NCI-H128 (cell line): ENCODE results near the gene BAIAP2.

Experiments
- DNase-seq: peaks from one replicate; lab custom pipeline; 2025; ENCODE audit not compliant: unreplicated experiment; lab: John Stamatoyannopoulos, UW

Gene BAIAP2

DNA sequence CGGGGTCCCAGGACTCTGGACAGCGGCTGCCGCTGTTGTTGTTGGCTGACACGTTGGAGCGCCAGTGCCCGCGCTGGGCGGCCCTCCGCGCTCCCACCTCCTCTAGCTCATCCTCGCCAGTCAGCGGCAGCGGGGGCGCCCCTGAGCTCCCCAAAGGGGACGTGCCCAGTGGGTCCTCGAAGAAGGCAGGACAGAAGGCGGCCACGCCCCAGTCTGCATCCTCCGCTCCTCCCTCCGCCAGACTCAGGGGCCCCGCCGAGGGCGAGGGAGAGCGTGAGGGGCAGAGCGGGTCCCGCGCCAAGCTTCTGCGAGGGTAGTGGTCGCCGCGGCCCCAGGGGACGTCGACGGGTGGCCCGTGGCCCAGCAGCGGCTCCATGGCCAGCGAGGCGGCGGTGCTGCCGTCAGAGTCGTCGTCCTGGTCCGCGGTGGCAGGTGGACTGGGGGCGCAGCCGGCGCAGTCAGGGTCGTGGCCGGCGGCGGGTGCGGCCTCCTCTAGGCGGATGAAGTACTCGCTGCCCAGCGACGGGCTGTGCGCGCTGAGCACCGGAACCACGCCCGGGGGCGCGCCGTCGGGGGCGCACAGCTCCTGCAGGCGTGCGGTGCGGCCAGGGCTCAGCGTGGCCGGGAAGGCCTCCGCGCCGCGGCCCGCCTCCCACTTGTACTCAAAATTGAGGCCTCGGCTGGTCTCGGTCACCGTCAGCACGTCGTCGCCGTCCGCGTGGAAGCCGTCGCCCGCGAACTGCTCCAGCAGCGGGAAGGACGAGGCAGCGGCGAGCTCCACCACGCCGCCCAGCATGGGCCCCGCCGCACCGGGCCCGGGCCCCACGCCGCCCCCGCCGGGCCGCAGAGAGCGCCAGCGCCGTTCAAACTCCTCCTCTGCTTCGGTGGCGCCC, 87.1 kb downstream of the BAIAP2 start:
- no peak for DNase-seq

DNA sequence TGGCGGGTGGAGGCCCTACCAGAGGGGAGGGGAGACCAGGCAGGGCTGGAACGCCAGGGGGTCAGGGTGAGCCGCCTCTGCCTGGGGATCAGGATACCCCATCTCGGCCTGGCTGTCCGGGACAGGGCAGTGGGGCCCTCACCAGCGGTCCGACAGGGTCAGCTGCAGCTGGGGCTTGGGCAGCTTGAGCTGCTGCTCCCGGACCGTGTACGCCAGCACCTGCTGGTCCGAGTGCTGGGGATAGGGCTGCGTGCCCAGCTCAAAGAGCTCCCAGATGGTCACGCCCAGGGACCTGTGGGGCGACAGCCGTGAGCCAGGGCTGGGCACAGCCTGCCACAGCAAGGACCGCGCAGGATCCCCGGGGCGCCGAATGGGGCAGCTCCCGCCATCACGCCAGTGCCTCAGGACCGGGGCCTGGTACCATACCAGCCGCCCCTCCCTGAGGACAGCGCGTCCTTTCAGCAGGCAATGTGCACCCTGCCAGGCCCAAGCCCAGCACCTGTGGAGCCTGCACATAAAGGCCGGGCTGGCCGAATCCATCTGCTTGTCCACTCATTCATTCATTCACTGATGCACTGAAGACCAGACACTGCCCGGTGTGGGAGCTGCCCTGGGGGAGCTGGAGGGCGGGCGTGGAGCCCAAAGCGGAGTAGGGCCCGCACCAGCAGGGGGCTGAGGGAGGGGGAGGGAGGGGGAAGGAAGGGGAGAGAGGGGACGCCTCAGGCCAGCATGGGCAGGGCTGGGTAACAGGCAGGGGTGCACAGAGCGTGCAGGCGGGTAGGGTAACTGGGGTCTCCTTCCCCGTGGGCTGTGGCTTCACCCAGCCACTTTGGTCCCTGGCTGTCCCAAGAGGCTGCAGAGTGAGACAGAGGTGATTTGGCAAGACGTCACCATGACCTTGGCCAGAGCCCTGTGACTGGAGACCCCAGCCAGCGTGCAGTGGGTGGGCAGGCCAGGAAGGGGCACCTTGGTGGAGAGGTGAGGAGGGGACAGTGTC, 88.4 kb downstream of the BAIAP2 start:
- DNase-seq: no peak

DNA sequence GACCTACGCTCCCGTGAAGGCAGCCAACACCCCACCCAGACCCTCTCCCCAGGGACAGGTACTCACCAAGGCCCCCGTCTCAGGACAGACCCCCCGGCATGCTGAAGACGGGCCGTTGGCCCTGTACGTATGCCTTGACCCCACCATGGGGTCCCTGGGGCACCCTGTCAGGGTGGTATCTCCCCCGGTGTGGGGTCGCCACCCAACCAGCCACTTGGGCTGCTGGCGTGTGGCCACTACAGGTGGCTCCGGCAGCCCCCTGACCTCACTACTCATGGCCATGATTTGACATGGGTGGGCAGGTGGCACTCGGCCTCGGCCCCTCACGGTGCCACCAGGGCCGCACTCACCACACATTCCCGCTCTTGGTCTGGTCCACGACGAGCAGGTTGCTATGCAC, 89.4 kb downstream of the BAIAP2 start:
- no peak for DNase-seq

DNA sequence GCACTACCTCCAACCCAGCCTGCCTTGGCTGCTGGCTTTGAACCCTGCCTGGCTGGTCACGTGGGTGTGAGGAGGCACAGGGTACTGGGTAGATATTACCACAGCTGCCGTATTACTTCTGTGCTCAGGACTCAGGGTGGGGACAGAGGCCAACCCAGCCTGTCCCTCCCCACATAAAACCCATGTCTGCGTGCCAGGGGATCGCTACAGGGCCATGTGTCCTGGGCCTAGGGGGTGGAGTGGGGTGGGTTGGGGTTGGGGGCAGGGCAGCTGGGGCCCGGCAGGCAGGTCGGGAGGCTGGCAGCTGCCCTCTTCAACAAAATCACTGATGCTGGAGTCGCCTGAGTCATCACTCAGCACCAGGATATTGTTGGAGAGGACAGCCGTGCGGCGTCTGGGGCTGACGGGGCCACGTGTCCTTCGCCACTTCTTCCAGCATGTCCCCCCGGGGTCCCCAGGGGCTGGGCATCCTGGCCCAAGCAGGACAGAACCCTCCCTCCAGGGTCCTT, 90.7 kb downstream of the BAIAP2 start:
- DNase-seq: no peak

DNA sequence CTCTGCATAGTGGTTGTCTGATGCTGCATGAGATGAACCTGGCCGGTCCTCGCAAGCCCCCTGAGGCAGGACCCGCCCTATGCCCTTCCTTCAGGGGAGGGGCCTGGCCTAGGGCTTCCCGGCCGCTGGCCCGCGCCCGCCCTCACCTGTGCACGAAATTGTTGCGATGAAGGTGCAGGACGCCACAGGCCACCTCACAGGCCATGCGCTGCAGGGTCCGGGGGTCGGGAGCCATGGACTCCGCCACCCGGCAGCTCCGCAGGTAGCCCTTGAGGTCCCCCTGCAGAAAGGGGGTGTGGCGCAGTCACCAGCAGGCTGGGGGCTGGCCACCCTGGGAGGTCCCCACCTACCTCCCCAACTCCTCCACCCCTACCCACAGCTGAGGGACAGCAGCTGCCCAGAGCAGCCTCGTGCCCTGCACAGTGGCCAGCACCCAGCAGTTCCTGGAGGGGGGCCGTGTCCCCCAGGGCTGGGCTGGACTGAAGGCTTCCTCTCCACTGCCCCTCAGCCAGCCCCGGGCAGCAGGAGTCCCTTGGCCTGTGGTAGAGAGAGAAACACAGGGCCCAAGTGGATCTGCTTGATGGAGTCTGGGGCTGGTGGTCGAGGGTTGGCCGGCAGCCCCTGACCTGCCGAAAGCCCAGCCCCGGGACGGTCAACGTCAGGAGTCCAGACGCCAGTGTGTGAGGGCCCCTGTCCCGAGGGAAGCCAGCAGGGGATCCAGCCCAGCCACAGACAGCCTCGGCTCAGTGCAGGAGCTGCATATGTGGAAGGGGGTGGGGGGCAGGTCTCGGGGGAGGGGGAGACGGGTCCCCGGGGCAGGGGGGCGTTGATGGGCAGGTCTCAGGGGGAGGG, 91.6 kb downstream of the BAIAP2 start:
- no peak for DNase-seq

DNA sequence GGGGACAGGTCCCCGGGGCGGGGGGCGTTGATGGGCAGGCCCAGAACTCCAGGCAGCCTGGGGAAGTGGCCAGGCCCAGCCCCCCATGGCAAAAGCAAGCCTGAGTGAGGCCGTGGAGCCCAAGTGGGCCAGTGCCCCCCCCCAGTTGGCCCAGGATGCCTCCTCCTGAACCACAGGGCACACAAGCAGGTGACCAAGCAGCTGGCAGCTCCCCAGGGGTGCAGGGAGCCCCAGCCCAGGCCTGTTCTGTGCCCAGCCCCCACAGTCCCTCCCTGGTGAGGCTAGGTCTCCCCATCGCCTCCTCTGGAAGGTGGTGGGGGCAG, 92.1 kb downstream of the BAIAP2 start:
- DNase-seq: no peak

DNA sequence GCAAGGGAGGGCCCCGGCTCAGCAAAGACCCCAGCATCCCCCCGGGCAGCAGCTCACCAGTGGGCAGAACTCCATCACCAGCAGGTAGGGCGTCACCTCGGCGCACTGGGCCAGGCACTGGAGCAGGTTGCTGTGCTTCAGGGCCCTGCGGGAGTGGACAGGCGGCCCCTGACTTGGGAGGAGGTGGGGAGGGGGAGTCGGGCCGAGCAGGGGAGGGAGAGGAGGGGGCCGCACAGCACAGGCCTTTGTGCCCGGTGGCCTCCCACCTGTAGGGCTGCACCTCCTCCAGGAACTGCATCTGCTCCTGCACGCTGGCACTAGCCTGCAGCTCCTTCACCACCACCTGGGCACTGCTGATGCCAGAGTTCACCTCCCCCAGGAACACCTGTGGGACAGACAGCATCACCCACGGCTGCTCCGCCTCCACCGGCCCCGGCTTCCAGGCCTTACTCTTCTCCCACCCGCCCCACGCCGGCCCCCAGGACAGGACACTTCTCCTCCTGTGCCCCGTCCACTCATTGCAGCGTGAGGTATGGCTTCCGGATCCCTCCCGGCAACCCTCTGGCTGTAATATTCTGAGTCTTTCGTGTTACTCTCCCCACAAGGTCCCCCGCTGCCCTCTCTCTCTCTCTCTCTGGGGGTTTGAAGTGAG, 92.7 kb downstream of the BAIAP2 start:
- DNase-seq: no peak

DNA sequence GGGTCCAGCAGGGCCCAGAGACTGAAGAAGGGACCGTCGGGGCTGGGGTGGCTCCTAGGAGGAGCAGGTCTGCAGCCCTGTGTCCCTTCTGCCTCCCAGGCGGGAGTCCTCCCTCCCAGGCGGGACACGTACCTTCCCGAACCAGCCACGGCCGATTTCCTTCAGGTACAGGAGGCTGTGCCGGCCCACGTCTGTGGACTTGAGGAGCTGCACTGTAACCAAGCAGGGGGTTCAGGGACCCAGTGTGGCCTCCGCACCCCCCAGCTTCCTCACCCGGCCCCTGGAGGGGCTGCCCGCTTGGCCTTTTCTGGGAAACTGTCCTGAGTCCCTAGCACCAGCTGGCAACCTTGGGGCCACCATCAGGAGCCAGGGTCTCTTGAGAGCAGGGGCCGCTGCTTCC, 93.4 kb downstream of the BAIAP2 start:
- DNase-seq: no peak

DNA sequence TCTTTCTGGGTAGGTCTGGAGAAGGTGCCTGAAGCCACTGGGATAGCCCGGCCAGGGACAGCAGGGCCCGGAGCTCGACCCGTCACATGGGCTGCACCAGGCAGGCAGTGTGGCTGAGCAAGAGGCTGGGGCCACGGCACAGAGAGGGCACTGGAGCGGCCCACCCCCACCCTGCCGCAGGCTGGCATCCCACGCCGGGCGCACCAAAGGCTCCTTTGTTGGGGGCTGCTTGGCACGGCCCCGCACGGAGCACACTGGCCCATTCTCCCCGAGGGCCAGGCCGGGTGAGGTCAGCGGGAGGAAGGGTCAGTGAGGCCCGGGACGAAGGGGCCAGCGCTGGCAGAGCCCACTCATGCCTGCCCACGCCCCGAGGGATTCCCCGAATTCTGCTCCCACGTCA, 93.8 kb downstream of the BAIAP2 start:
- no peak for DNase-seq

DNA sequence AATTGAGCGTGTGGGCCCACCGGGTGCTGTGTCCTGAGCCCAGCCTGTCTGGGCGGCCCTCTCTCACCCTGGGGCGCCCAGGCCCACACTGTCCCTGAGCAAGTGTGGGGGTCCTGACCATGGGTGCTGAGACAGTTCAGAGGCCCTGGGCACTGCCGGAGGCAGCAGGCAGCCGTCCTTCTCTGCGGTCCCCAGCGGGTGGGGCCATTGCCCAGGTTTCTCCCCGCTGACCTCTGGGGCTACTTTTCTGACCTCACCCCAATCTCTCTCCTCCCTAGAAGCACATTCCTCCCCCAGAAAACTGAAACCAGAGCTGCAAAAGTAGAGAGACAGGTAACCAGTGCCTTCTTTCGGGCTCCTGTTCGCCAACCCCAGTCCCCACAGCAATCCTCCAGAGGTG, 94.3 kb downstream of the BAIAP2 start:
- no peak for DNase-seq

DNA sequence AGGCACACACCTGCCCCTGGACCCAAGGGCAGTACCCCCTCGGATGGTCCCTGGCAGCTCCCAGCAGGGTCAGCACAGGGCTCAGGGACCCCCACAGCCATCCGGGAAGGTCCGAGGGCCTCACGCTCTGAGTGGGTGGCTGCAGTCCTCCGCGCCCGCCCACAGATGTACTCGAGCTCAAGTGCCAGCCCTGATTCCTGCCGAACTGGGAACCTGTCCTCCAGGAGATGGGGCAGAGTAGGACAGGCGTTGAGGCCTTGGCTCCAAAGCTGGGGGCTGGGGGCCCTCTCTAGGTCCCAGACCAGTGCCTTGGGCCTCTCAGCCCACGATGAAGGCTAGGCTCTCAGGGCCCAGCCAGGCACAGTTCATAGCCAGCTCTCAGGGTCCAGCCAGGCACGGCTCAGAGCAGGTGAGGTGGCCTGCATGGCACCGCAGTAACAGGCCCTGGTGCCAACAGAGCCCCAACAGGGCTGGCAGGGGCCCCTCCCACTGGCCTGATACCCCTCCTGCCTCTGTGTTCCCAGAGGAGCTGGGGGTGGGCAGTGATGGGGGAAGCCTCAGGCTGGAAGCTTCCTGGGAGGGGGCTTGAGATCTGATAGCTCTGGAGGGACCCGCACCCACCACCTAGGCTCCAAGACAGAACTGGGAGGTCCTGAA, 94.9 kb downstream of the BAIAP2 start:
- no peak for DNase-seq

DNA sequence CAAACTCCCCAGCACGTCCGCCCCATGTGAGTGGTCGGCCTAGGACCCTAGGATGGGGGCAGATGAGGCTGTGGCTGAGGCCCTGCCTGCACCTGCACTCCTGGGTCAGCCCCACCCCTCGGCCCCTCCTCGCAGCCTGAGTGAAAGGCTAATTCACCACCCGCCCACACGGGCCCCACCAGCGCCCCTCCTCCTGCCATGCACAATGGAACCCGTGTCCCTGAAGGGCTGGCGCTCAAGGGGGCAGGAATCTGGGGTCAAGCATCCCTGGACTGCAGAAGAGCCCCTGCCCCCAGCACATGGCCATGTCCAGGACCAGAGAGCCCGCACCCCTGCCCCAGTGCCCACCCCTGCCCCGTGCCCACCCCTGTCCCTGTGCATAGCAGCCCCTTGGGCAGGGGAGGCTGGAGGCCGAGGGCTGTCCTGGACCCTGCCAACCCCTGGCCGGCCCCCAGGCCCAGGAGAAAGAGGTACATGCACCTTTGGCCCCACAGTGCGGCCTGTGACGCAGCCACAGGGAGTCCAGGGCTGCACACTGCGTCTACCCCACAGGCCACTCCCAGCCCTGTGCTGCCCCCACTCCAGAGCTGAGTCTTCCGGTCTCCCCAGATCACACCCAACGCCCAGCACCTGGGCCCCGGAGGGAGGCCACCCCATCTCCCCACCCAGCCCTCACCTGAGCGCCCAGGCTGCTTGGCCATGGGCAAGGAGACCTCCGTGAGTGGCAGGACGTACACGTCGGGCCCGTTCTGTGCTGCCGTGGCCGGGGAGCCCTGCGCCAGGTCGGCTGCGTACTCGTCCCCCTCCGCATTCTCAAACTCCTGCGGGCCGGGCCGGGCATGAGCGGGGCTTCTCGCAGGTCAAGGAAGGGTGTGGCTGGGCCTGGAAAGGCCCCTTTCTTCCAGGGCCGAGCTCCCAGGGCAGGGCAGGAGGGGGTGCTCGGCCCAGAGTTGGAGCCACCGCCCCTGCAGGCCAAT, 95.7 kb downstream of the BAIAP2 start:
- DNase-seq: no peak

DNA sequence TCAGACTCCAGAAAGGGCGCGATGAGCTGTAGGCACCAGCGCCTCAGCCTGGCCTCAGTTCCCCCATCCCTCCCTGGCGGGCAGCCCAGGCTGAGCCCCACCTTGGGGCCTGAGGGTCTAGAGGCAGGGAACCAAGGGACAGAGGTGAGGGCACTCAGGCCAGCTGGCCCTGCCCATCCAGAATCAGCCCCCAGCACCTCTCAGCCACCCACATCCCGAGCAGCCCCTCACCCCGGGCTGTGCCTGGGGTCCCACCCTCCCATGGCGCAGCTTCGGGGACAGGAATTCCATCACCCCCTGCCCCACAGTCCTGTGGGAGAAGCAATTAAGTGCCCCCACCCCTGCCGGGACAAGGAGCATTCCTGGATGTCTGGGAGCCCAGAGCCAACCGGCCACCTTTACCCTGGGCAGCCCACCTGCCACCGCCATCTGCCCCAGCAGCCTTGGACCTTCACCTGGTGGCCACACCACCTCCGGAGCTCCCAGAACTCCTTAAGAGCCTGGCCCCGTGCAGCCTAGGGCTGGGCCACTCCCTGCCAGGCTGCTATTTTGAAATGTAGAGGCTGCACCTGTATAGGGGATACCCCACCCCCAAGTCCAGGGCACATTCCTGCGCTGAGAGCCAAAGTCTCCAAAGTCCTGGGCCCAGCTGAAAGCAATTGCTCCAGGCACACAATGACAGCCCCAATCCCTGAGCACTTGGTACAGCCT, 96.7 kb downstream of the BAIAP2 start:
- no peak for DNase-seq

DNA sequence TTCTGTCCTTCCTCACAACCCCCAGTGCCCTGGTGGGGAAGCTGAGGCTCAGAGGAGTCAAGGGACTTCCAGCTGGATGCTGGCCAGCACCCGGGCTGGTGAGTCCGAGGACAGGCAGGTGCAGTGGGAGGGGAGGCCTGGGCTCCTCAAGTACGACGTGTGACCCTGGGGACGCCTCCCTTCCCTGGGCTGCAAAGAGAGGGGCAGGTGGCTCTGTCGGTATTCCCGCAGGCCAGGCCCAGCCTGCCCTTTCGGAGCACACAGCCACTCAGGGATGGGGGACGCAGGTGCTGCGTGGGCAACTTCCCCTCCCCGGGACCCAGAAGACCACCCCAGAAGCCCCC, 97.2 kb downstream of the BAIAP2 start:
- no peak for DNase-seq

DNA sequence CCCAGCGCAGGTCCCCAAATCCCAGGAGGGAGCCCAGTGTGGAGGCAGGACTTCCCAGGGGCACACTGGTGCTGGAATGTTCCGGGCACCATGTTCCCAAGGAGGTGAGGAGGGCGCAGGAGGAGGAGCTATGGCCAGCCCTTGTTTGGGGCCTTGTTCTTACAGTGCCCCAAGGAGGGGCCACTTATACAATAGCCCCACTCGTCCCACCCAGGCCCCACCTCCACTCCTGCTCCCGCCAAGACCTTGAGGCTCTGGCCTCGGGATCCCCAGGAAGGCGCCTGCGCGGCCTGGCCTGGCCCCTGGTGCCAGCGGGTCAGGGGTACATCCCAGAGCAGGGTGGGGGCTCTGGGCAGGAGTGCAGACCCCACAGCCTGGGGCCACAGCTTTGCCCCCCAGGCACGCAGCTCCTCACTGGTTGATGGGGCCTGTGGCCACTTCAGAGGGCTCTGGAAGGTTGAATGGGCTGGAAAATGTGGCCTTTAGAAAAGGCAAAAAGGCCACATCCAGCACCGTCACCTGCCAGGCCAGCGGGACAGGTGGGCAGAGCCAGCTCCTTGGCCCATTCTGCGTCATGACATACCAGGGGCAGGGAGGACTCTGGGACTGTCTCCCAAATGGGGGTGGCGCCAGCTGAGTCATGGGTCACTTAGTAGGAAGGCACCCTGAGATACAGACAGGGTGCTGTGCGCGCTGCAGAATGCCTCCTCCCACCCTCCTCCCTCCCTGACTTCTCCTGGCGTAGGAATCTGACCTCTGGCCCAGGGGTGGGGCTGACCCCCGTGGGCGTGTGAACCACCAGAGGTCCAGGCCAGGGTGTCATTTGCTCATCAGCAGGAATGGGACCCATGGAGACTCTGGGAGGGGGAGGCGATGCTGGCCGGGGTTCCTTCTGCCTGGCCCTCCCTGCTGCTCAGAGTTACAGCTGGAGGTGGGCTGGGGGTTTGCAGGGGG, 98.1 kb downstream of the BAIAP2 start:
- DNase-seq: no peak

DNA sequence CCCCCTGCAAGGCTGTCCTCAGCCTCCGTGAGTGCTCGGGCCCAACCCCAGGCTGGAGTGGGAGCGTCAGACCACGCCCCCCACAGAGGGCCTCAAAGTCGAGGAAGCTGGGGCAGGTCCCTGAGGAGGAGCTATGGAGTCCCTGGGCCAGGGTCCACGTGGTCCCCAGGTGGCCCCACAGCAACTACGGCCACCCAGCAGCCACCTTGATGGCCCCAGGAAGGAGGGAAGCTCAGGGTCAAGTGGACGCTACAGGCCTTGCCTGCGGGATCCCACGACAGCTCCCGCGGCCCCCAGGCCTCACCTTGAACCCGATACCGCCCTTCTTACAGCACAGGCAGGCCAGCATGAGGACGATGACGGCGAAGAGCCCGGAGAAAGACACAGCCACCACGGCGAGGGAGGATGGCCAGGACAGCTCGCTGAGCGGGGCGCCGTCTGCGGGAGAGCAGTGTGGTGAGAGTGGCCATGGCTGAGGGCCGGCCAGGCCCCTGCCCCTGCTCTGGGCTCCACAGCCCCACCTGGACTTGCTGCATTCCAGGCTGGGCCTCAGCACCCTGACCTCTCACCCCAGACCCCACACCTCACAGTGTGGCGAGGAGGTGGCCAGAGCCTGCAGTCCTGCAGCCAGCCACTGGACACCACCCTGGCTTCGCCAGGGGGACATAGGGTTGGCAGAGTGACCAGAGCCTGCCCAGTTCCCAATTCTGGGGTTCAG, 99.3 kb downstream of the BAIAP2 start:
- DNase-seq: no peak
